IPS-NIHi7 (cell line): Measurements from ENCODE around the gene FMR1.

Experiments
- DNase-seq: peaks from one replicate; pipeline ENCODE4 v3.0.0; 2012; ENCODE audit warnings: mixed read lengths; ENCODE audit errors: extremely low spot score

FMR1 gene

GRCh38 chrX:147911192-147912022, at the start of gene FMR1:
Gene FMR1 (plus strand): TSS chrX:147911919. CDS start chrX:147912180, 261 bp downstream.
- DNase-seq = peak; percentile 87

- DNase-seq = no peak
These were observed 35.7 kb upstream of the FMR1 start for GRCh38 chrX:147875866-147876596.

GRCh38 chrX:147876849-147877646, 34.7 kb upstream of the FMR1 start:
- no peak for DNase-seq

GRCh38 chrX:147877726-147878125, 34.0 kb upstream of the FMR1 start:
- DNase-seq = no peak

- DNase-seq = no peak
These were observed 26.8 kb upstream of the FMR1 start for GRCh38 chrX:147884958-147885357.

- no peak for DNase-seq
These were observed 21.0 kb upstream of the FMR1 start for GRCh38 chrX:147890756-147891155.

- DNase-seq = no peak
These were observed 19.8 kb upstream of the FMR1 start for GRCh38 chrX:147891896-147892295.

- DNase-seq = no peak
These were observed 18.0 kb upstream of the FMR1 start for GRCh38 chrX:147893741-147894140.

GRCh38 chrX:147894366-147894963, 17.3 kb upstream of the FMR1 start:
- DNase-seq = no peak

GRCh38 chrX:147897117-147897516, 14.6 kb upstream of the FMR1 start:
- DNase-seq = no peak

- DNase-seq = no peak
These were observed 12.8 kb upstream of the FMR1 start for GRCh38 chrX:147898951-147899350.

- DNase-seq = no peak
These were observed 12.2 kb upstream of the FMR1 start for GRCh38 chrX:147899379-147900114.

- DNase-seq = no peak
These were observed 11.4 kb upstream of the FMR1 start for GRCh38 chrX:147900349-147900748.

- no peak for DNase-seq
These were observed 10.1 kb upstream of the FMR1 start for GRCh38 chrX:147901461-147902126.

GRCh38 chrX:147902270-147902669, 9.4 kb upstream of the FMR1 start:
- no peak for DNase-seq

GRCh38 chrX:147908106-147908505, 3.6 kb upstream of the FMR1 start:
- no peak for DNase-seq

GRCh38 chrX:147910607-147911006, 1.1 kb upstream of the FMR1 start:
- DNase-seq = no peak

- DNase-seq = peak; percentile 31
These were observed 528 bp downstream of the FMR1 start for GRCh38 chrX:147912093-147912801.

- no peak for DNase-seq
These were observed 1.9 kb downstream of the FMR1 start for GRCh38 chrX:147913570-147913969.

GRCh38 chrX:147914591-147914990, 2.9 kb downstream of the FMR1 start:
- DNase-seq = no peak
